Posterior cingulate gyrus (tissue), 11 donors: Measurements from ENCODE around the gene SRGAP3.

Experiments
- DNase-seq, 10 donors: peaks; one replicate each; pipeline versions ENCODE4 v3.0.0 to v3.0.0-alpha.2; 2020 to 2021; ENCODE audit warnings: mixed read lengths in 3 of 10
- intact Hi-C: fragments of 100-400 bp; cut with DNase I; formaldehyde crosslinking; loops from one replicate; pipeline ENCODE4 v1.15.1; 2023

SRGAP3 gene

DNA sequence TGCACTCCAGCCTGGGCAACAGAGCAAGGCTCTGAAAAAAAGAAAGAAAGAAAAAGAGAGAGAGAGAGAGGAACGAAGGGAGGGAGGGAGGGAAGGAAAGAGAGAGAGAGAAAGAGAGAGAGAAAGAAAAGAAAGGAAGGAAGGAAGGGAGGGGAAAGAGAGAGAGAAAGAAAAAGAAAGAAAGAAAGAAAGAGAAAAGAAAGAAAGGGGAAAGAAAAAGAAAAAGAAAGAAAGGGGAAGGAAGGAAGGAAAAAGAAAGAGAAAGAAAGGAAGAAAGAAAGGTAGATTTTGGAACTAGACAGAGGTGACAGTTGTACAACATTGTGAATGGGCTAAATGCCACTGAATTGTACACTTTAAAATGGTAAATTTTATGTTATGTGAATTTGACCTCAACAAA is 5.3 kb upstream of the SRGAP3 start:
- DNase-seq = no peak
- intact Hi-C loops = loop anchor here (5.0 kb wide), 1 partner anchor 48 kb away; no protein-coding TSS in a partner anchor

DNA sequence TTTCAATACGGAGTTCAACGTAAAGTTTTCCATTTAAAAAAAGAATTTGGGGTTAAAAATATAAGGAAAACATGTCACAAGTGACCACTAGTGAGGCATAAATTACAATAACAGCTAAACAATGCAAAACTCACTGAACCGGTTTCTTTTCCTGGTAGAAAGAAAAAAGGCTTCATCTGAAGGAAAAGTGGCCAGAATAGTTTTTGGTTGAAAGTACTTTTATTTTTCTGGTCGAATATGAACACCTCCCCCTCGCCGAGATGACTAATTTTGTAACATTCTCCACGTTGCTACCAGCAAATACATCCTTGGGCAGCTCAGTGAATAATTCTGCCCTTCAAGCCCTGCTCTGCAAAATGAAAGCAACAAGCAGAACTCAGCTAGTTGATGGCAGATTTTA is 3.9 kb upstream of the SRGAP3 start:
- intact Hi-C loops = loop anchor here (5.0 kb wide), 1 partner anchor 49 kb away; no protein-coding TSS in a partner anchor
- no peak for DNase-seq

GRCh38 chr3:9251055-9251786 is 1.8 kb upstream of the SRGAP3 start:
- DNase-seq = peak in 1 of 10 donors; percentile 59
- intact Hi-C loops = loop anchor here (5.0 kb wide), 1 partner anchor 51 kb away; no protein-coding TSS in a partner anchor

DNA sequence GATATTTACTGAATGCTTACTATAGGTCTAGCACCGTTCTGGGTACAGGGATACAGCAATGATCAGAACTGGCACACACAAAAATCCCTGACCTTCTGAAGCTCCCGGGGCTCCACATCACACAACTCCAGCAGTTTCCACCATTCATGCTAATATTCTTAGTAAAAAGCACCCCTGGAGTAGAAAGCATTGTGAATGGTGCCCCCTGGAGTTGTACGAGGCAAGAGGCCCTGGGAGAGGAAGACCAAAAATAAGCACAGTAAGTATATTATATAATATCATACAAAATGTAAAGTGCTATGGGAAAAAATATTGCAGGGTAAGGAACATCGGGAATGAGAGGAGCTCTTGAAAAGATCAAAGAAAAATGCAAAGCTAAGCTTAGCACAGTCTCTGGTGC is 790 bp upstream of the SRGAP3 start:
- intact Hi-C loops = loop anchor here (5.0 kb wide), 1 partner anchor 52 kb away; no protein-coding TSS in a partner anchor
- peak in 5 of 10 donors; percentile 31 to 87 (median 46) for DNase-seq

DNA sequence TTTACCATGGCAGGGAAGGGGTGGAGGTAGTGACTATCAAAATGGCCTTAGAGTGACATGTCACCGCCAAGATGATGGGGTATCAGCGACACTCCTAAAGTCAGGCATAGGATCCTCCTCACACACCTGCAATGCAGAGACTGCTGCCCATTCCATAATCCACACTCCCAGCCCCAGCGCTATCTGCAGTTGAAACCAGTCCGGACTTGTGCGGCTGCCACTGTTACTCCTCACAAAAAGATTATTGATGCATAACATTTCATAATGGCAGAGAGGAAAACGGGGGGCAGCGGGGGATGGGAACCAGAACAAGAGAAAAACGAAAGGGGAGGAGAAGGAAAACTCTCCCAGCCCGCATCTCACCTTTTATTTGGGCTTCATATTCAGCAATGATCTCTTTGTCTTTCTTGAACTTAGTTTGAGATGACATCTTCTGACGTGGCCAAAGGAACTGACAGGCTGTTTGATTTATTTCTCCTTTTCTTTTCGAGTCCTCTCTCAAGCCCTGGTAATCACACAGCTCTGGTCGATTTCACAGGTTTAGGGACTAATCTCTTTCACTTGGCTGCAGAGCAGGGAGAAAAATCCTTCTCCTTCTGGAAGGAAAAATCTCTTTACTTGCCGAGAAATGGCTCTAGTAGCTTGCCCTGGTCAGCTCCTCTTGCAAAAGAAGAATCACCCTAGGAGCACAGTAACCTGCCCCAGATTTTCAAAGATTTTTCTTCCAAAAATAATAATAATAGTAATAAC is 749 bp downstream of the SRGAP3 start:
- intact Hi-C loops = loop anchor here (5.0 kb wide), 1 partner anchor 51 kb away; no protein-coding TSS in a partner anchor
- DNase-seq = peak in 7 of 10 donors; percentile 23 to 87 (median 45)

GRCh38 chr3:9247941-9248521 is 1.4 kb downstream of the SRGAP3 start:
- DNase-seq = peak in 4 of 10 donors; percentile 27 to 72 (median 36)
- intact Hi-C loops = loop anchor here (5.0 kb wide), 1 partner anchor 51 kb away; no protein-coding TSS in a partner anchor

- DNase-seq = peak in 3 of 10 donors; percentile 19 to 81 (median 80)
- intact Hi-C loops = loop anchor here (5.0 kb wide), 1 partner anchor 50 kb away; no protein-coding TSS in a partner anchor
Measured at GRCh38 chr3:9247361-9247940, 2.0 kb downstream of the SRGAP3 start.

DNA sequence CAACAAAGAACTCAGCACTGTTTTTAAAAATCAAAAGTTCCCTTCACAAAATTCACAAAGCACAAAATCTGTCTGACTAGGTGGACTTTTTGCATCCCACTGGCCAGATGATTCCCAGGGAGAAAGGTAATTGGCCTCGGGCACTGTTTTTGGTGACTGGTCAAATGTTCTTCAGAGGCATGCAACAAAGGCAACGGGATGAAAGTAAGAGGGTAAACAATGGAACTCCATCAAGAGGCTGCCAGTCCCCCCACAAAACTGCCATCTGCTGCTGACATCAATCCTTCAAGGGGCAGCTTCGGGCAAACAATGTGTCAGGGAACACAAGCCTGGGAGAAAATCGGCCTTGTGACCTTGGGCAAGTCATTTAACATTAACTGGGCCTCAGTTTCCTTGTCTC is 3.3 kb downstream of the SRGAP3 start:
- intact Hi-C loops = loop anchor here (5.0 kb wide), 1 partner anchor 49 kb away; no protein-coding TSS in a partner anchor
- no peak for DNase-seq

GRCh38 chr3:9244495-9245183 is 4.8 kb downstream of the SRGAP3 start:
- no peak for DNase-seq
- intact Hi-C loops = loop anchor here (5.0 kb wide), 1 partner anchor 47 kb away; no protein-coding TSS in a partner anchor

DNA sequence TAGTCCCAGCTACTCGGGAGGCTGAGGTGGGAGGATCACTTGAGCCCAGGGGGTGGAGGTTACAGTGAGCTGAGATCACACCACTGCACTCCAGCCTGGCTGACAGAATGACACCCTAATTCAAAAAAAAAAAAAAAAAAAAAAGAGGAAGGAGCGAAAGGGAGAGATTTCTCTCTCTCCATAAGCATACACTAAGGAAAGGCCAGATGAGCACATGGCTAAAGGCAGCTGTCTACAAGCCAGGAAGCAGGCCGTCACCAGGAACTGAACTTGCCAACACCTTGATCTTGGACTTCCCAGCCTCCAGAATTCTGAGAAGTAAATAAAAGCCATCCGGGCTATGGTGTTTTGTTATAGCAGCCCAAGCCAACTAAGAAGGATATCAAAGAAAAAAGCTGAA is 7.5 kb downstream of the SRGAP3 start:
- intact Hi-C loops = no loop called here
- no peak for DNase-seq

DNA sequence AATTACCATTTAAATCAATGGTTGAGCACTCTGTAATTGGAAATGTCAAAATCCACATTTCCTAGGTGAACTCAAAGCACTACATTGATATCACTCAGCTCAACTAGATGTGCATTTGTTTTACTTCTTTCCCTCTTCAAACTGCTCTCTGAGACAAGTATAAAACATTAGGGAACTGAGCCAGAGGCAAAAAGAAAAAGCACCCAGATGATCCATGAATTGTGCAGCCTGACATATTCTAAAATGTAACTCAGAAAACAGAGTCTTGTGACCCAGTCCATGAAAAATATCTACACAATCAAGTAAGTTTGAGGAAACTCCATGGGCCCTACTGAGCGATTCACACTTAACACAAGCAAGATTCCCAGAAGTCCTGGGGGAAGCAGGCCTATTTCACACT is 9.8 kb downstream of the SRGAP3 start:
- intact Hi-C loops = no loop called here
- DNase-seq = no peak

- intact Hi-C loops = no loop called here
- DNase-seq = no peak
Measured at GRCh38 chr3:9238721-9239295, 10.6 kb downstream of the SRGAP3 start.

DNA sequence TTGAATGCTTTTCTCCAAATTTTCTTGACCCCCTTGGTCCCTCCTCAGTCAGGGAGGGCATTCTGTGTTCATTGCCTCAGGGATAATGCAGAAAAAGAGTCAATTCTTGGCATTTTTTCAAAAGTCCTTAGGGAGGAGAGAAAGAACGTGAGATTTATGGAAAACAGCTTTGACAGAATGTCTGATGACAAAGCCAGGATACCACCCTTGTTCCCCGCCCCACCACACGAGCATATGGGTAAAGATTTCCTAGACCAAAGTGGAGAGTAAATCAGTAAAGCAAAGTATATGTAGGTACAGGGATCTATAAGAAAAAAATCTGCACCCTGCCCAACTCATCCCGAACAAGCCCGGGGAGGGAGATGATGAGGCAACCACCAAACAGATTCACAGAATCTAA is 11.2 kb downstream of the SRGAP3 start:
- no peak for DNase-seq
- intact Hi-C loops = no loop called here

- DNase-seq = no peak
- intact Hi-C loops = no loop called here
Measured at GRCh38 chr3:9233814-9234600, 15.4 kb downstream of the SRGAP3 start.

DNA sequence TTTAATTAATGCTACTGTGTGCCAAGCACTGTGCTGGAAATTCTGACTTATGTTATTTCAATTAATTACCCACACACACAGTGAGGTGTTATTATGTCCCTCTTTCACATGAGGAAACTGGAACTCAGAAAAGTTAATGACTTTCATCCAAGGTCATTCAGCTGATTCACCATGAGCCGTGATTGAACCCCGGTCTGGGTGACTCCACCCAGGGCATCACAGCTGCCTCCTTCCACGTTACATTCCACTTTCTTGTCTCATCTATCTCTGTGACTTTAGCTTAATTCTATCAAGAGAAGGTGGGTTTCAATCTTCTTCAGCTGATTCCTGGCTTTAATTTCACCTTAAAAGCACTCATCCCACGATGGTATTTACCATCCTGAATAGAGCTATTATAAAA is 16.3 kb downstream of the SRGAP3 start:
- intact Hi-C loops = no loop called here
- no peak for DNase-seq

GRCh38 chr3:9231937-9232336 is 17.5 kb downstream of the SRGAP3 start:
- no peak for DNase-seq
- intact Hi-C loops = no loop called here

DNA sequence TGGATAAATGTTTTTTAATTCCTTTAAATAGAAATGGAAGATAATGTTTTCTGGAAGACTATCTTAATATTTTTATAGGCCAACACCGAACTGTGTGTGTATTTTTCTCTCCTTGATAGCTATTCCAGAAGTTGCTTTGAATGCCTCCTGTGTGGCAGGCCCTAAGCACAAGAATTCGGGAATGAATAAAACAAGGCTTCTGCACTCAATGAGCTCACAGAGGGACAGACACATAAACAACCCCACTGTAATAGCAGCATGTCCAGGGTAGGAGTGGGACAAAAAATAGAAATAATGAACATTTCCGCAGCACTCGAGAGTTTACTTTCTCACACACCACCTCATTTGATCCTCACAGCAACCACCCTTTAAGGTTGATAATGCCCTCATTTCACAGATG is 18.0 kb downstream of the SRGAP3 start:
- no peak for DNase-seq
- intact Hi-C loops = no loop called here

- peak in 2 of 10 donors; percentile 29 to 33 for DNase-seq
- intact Hi-C loops = no loop called here
Measured at GRCh38 chr3:9231006-9231405, 18.4 kb downstream of the SRGAP3 start.

- DNase-seq = no peak
- intact Hi-C loops = no loop called here
Measured at GRCh38 chr3:9230596-9230995, 18.9 kb downstream of the SRGAP3 start.
